ENCODE results near the gene SMDT1.
"Not testable (repeated sequence)": the region's sequence is repeated elsewhere in the genome, so short reads cannot be mapped to it uniquely, and the experiment has no call there.

Gene SMDT1

GRCh38 chr22:42115420-42115830, 35.9 kb downstream of the SMDT1 start:
- not testable (repeated sequence) for DNase-seq

GRCh38 chr22:42116848-42117424, 37.4 kb downstream of the SMDT1 start:
- DNase-seq, result no peak

- not testable (repeated sequence) for DNase-seq
These were observed 40.9 kb downstream of the SMDT1 start for GRCh38 chr22:42120231-42121021.

GRCh38 chr22:42123529-42123928, 44.0 kb downstream of the SMDT1 start:
- DNase-seq, result not testable (repeated sequence)

- DNase-seq, result no peak
These were observed 48.1 kb downstream of the SMDT1 start for GRCh38 chr22:42127606-42128005.

- DNase-seq, result not testable (repeated sequence)
These were observed 48.5 kb downstream of the SMDT1 start for GRCh38 chr22:42128007-42128406.

- DNase-seq, result not testable (repeated sequence)
These were observed 49.5 kb downstream of the SMDT1 start for GRCh38 chr22:42128776-42129694.

- not testable (repeated sequence) for DNase-seq
These were observed 50.7 kb downstream of the SMDT1 start for GRCh38 chr22:42130182-42130581.

GRCh38 chr22:42130639-42131431, 51.3 kb downstream of the SMDT1 start, which contains the start of gene CYP2D6:
TSS of gene CYP2D6 (minus strand) at chr22:42130810. CDS start at chr22:42130791, 19 bp downstream.
- not testable (repeated sequence) for DNase-seq

GRCh38 chr22:42131562-42131961, 52.1 kb downstream of the SMDT1 start:
- DNase-seq, result no peak

- DNase-seq, result no peak
These were observed 53.0 kb downstream of the SMDT1 start for GRCh38 chr22:42132457-42132856.

Measured in femur (tissue), 1 donor.